Measurements from ENCODE around the gene ABCF2. TPM values are rescaled to one million over a fixed set of nuclear protein-coding genes. Genes with fewer than 3 reads are reported as not detected.

The ABCF2 gene
- total RNA-seq, 1 experiment from 2014 or later = 45.8 TPM

GRCh38 chr7:151256410-151257045 lies 29.5 kb upstream of the ABCF2 start:
- Histone ChIP-seq H3K36me3 (ENCODE audit: low read depth) (no peaks in the 10 kb centered on the region), H3K9me3 (ENCODE audit: insufficient read depth, low read depth) (no peaks in the 10 kb centered on the region), H3K9me2 (ENCODE audit: insufficient read depth) (no peaks in the 10 kb centered on the region), H3K4me1 (replicated peaks; ENCODE audit: insufficient read depth) (no peaks in the 10 kb centered on the region), H3K4me2 (no peak overlapping the region), H3F3A (ENCODE audit: insufficient read depth, low read depth) (no peaks in the 10 kb centered on the region), H2AFZ (no peak overlapping the region), H3K4me3 (no peak overlapping the region), H3K27me3 (ENCODE audit: insufficient read depth, low read depth) (peaks cover 95% of the 10 kb centered on the region), H4K20me1 (ENCODE audit: insufficient read depth) (no peaks in the 10 kb centered on the region), H3K27ac (no peak overlapping the region), H3K79me2 (ENCODE audit: low read depth) (no peaks in the 10 kb centered on the region)
- no peak for DNase-seq
- ChIA-PET POLR2A (ENCODE audit: unreplicated experiment) (no interaction called here), CTCF (interaction anchor here (0.5 to 0.7 kb wide), 2 partner anchors 37 to 204 kb away, joined by 3 to 5 read pairs; no protein-coding TSS in a partner anchor)
- no TSS peak for BruUV-seq (replicated peaks)
- intact Hi-C loops (cut with micrococcal nuclease; ENCODE audit: unreplicated experiment) = no loop called here
- TF ChIP-seq EZH2 (IDR thresholded peaks at IDR 0.05; ENCODE audit: low read depth) (no peak), CTCF (conservative IDR thresholded peaks at IDR 0.05) (no peak)

DNA sequence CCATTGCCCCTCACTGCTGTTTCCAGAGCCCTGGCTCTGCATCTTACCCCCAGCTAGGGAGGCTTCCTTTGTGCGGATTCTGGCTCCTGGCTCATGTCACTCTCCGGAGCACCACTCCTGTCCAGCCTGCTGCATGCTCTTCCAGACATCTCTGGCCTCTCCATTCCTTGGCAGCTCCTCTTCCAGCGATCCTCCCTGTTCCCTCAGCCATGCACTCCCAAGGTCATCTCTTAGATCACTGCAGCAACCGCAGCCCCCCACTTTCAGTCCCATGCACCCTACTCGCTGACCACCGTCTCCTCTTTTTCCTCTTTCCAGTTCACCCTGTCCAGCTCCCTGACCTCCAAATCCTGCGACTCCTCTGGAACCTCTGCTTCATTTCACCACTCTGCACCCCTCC lies 28.4 kb upstream of the ABCF2 start:
- Histone ChIP-seq H3K4me1 (replicated peaks; ENCODE audit: insufficient read depth) (no peaks in the 10 kb centered on the region), H3K27me3 (ENCODE audit: insufficient read depth, low read depth) (peaks cover 94% of the 10 kb centered on the region), H3K79me2 (ENCODE audit: low read depth) (no peaks in the 10 kb centered on the region), H3K27ac (no peak overlapping the region), H4K20me1 (ENCODE audit: insufficient read depth) (0 out of 2 replicates have a peak, but pooled peaks cover 3% of the 10 kb centered on the region), H3K4me2 (no peak overlapping the region), H3K4me3 (no peak overlapping the region), H3K36me3 (ENCODE audit: low read depth) (no peaks in the 10 kb centered on the region), H3F3A (ENCODE audit: insufficient read depth, low read depth) (no peaks in the 10 kb centered on the region; the same call in 1 of the 2 replicates), H3K9me2 (ENCODE audit: insufficient read depth) (no peaks in the 10 kb centered on the region), H2AFZ (no peak overlapping the region), H3K9me3 (ENCODE audit: insufficient read depth, low read depth) (no peaks in the 10 kb centered on the region)
- intact Hi-C loops (cut with micrococcal nuclease; ENCODE audit: unreplicated experiment) = no loop called here
- no TSS peak for BruUV-seq (replicated peaks)
- TF ChIP-seq CTCF (conservative IDR thresholded peaks at IDR 0.05) (no peak), EZH2 (IDR thresholded peaks at IDR 0.05; ENCODE audit: low read depth) (no peak)
- no peak for DNase-seq
- ChIA-PET POLR2A (ENCODE audit: unreplicated experiment) (no interaction called here), CTCF (interaction anchor here (0.6 to 0.7 kb wide), 2 partner anchors 11 to 184 kb away, joined by 3 read pairs; partner anchors contain the start of gene CRYGN)

DNA sequence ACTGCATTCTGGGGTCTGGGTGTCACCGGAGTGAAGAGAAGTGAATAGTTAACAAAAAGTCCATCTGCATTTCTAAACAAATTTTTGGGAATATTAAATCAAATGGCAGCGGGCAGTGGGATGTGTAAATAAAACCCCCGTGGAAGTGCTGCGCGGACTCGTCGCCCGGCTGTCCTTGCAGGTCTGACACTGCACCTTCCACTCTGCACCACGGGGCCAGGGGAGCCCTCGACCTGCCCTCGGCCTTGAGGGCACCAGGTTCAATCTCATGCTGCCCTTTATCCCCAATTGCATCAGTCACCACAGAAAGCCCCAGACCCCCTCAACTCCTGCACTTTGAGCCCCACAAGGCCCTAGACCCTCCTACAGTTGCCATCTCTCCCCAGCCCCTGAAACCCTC lies 27.8 kb upstream of the ABCF2 start:
- no TSS peak for BruUV-seq (replicated peaks)
- Histone ChIP-seq H3K9me3 (ENCODE audit: insufficient read depth, low read depth) (no peaks in the 10 kb centered on the region), H3K4me2 (no peak overlapping the region), H3K36me3 (ENCODE audit: low read depth) (no peaks in the 10 kb centered on the region), H3F3A (ENCODE audit: insufficient read depth, low read depth) (no peaks in the 10 kb centered on the region; the same call in 1 of the 2 replicates), H3K27me3 (ENCODE audit: insufficient read depth, low read depth) (peaks cover 94% of the 10 kb centered on the region), H3K4me3 (no peak overlapping the region), H2AFZ (no peak overlapping the region), H3K4me1 (replicated peaks; ENCODE audit: insufficient read depth) (no peaks in the 10 kb centered on the region), H3K79me2 (ENCODE audit: low read depth) (no peaks in the 10 kb centered on the region), H3K9me2 (ENCODE audit: insufficient read depth) (no peaks in the 10 kb centered on the region), H4K20me1 (ENCODE audit: insufficient read depth) (0 out of 2 replicates have a peak, but pooled peaks cover 3% of the 10 kb centered on the region), H3K27ac (no peak overlapping the region)
- CTCF ChIA-PET = no interaction called here
- DNase-seq = no peak
- POLR2A ChIA-PET (ENCODE audit: unreplicated experiment) = no interaction called here
- TF ChIP-seq CTCF (conservative IDR thresholded peaks at IDR 0.05) (no peak), EZH2 (IDR thresholded peaks at IDR 0.05; ENCODE audit: low read depth) (no peak)
- intact Hi-C loops (cut with micrococcal nuclease; ENCODE audit: unreplicated experiment) = no loop called here
